ENCODE results near the gene TMEM209.
"Not testable (repeated sequence)": the region's sequence is repeated elsewhere in the genome, so short reads cannot be mapped to it uniquely, and the experiment has no call there.

Gene TMEM209

GRCh38 chr7:130152493-130153210 lies 52.6 kb downstream of the TMEM209 start:
- H3K9ac ChIP-seq (ENCODE audit: insufficient read length): no peak overlapping the region
- no peak overlapping the region for H3K27ac ChIP-seq
- no peak for DNase-seq (ENCODE audit: low read depth, low spot score)
- peaks cover 3% of the 10 kb centered on the region; the same call in 1 of the 2 replicates for H3K9me3 ChIP-seq (ENCODE audit: low read depth, low read length)
- H3K4me3 ChIP-seq: no peak overlapping the region
- peaks cover 5% of the 10 kb centered on the region; the same call in 1 of the 2 replicates for H3K36me3 ChIP-seq (ENCODE audit: insufficient read depth, low read length)
- no peak for TF ChIP-seq POLR2AphosphoS5 (IDR thresholded peaks at IDR 0.05; ENCODE audit: borderline replicate concordance, low read depth, low read length)
- TF ChIP-seq EZH2 (IDR thresholded peaks at IDR 0.05): no peak
- TF ChIP-seq FOXP2 (optimal IDR thresholded peaks at IDR 0.05; ENCODE audit: control extremely low read depth, extremely low read length, insufficient read depth): no peak

- peaks cover 3% of the 10 kb centered on the region; the same call in 1 of the 2 replicates for H3K9me3 ChIP-seq (ENCODE audit: low read depth, low read length)
- no peak for DNase-seq (ENCODE audit: low read depth, low spot score)
- H3K36me3 ChIP-seq (ENCODE audit: insufficient read depth, low read length): no peaks in the 10 kb centered on the region
- no peak overlapping the region for H3K27ac ChIP-seq
- H3K9ac ChIP-seq (ENCODE audit: insufficient read length): no peak overlapping the region
- TF ChIP-seq FOXP2 (optimal IDR thresholded peaks at IDR 0.05; ENCODE audit: control extremely low read depth, extremely low read length, insufficient read depth): no peak
- no peak for TF ChIP-seq POLR2AphosphoS5 (IDR thresholded peaks at IDR 0.05; ENCODE audit: borderline replicate concordance, low read depth, low read length)
- no peak for TF ChIP-seq EZH2 (IDR thresholded peaks at IDR 0.05)
- H3K4me3 ChIP-seq: no peak overlapping the region
Observed at GRCh38 chr7:130151591-130152492, 53.4 kb downstream of the TMEM209 start.

GRCh38 chr7:130150587-130150986 lies 54.6 kb downstream of the TMEM209 start:
- H3K9ac ChIP-seq (ENCODE audit: insufficient read length): no peak overlapping the region
- H3K4me3 ChIP-seq: no peak overlapping the region
- DNase-seq (ENCODE audit: low read depth, low spot score): no peak
- H3K27ac ChIP-seq: no peak overlapping the region
- H3K9me3 ChIP-seq (ENCODE audit: low read depth, low read length): no peaks in the 10 kb centered on the region
- H3K36me3 ChIP-seq (ENCODE audit: insufficient read depth, low read length): no peaks in the 10 kb centered on the region
- TF ChIP-seq POLR2AphosphoS5 (IDR thresholded peaks at IDR 0.05; ENCODE audit: borderline replicate concordance, low read depth, low read length) (no peak), FOXP2 (optimal IDR thresholded peaks at IDR 0.05; ENCODE audit: control extremely low read depth, extremely low read length, insufficient read depth) (no peak), EZH2 (IDR thresholded peaks at IDR 0.05) (no peak)

GRCh38 chr7:130149281-130150139 lies 55.7 kb downstream of the TMEM209 start:
- Histone ChIP-seq H3K4me3 (no peak overlapping the region), H3K9ac (ENCODE audit: insufficient read length) (no peak overlapping the region), H3K27ac (no peak overlapping the region), H3K36me3 (ENCODE audit: insufficient read depth, low read length) (no peaks in the 10 kb centered on the region), H3K9me3 (ENCODE audit: low read depth, low read length) (no peaks in the 10 kb centered on the region)
- no peak for TF ChIP-seq POLR2AphosphoS5 (IDR thresholded peaks at IDR 0.05; ENCODE audit: borderline replicate concordance, low read depth, low read length)
- TF ChIP-seq FOXP2 (optimal IDR thresholded peaks at IDR 0.05; ENCODE audit: control extremely low read depth, extremely low read length, insufficient read depth): no peak
- TF ChIP-seq EZH2 (IDR thresholded peaks at IDR 0.05): no peak
- no peak for DNase-seq (ENCODE audit: low read depth, low spot score)

GRCh38 chr7:130148561-130148960 lies 56.6 kb downstream of the TMEM209 start:
- H3K9me3 ChIP-seq (ENCODE audit: low read depth, low read length): no peaks in the 10 kb centered on the region
- H3K36me3 ChIP-seq (ENCODE audit: insufficient read depth, low read length): no peaks in the 10 kb centered on the region
- TF ChIP-seq EZH2 (IDR thresholded peaks at IDR 0.05) (no peak), FOXP2 (optimal IDR thresholded peaks at IDR 0.05; ENCODE audit: control extremely low read depth, extremely low read length, insufficient read depth) (no peak), POLR2AphosphoS5 (IDR thresholded peaks at IDR 0.05; ENCODE audit: borderline replicate concordance, low read depth, low read length) (no peak)
- H3K9ac ChIP-seq (ENCODE audit: insufficient read length): no peak overlapping the region
- no peak overlapping the region for H3K27ac ChIP-seq
- no peak overlapping the region for H3K4me3 ChIP-seq
- DNase-seq (ENCODE audit: low read depth, low spot score): no peak

- Histone ChIP-seq H3K9ac (ENCODE audit: insufficient read length) (no peak overlapping the region), H3K27ac (no peak overlapping the region), H3K9me3 (ENCODE audit: low read depth, low read length) (no peaks in the 10 kb centered on the region), H3K36me3 (ENCODE audit: insufficient read depth, low read length) (no peaks in the 10 kb centered on the region), H3K4me3 (no peak overlapping the region)
- no peak for DNase-seq (ENCODE audit: low read depth, low spot score)
- no peak for TF ChIP-seq POLR2AphosphoS5 (IDR thresholded peaks at IDR 0.05; ENCODE audit: borderline replicate concordance, low read depth, low read length)
- TF ChIP-seq EZH2 (IDR thresholded peaks at IDR 0.05): no peak
- no peak for TF ChIP-seq FOXP2 (optimal IDR thresholded peaks at IDR 0.05; ENCODE audit: control extremely low read depth, extremely low read length, insufficient read depth)
Observed at GRCh38 chr7:130147710-130148325, 57.4 kb downstream of the TMEM209 start.

- TF ChIP-seq EZH2 (IDR thresholded peaks at IDR 0.05): no peak
Observed at GRCh38 chr7:130146693-130147405, 58.4 kb downstream of the TMEM209 start.

GRCh38 chr7:130146142-130146541 lies 59.1 kb downstream of the TMEM209 start:
- H3K36me3 ChIP-seq (ENCODE audit: insufficient read depth, low read length); H3K27ac ChIP-seq; H3K9ac ChIP-seq (ENCODE audit: insufficient read length); H3K9me3 ChIP-seq (ENCODE audit: low read depth, low read length); H3K4me3 ChIP-seq; DNase-seq (ENCODE audit: low read depth, low spot score): not testable (repeated sequence)

More at GRCh38 chr7:130146693-130147405, 58.4 kb downstream of the TMEM209 start:
- Histone ChIP-seq H3K4me3 (no peak overlapping the region), H3K9ac (ENCODE audit: insufficient read length) (no peak overlapping the region), H3K9me3 (ENCODE audit: low read depth, low read length) (no peaks in the 10 kb centered on the region), H3K27ac (no peak overlapping the region), H3K36me3 (ENCODE audit: insufficient read depth, low read length) (no peaks in the 10 kb centered on the region)
- DNase-seq (ENCODE audit: low read depth, low spot score): no peak

Data from SK-N-MC (cell line).